H1 (cell line): Measurements from ENCODE around the gene SLC22A23. TPM values are rescaled to one million over a fixed set of nuclear protein-coding genes. Genes with fewer than 3 reads are reported as not detected.

ENCODE experiments used
- CTCF ChIA-PET: fragments of 300-600 bp; sonication (Branson Sonifier 250); formaldehyde crosslinking; loops from one replicate; lab custom pipeline; 2021; ENCODE audit not compliant: partially characterized antibody; lab: Charles Lee
- POLR2A ChIA-PET: fragments of 300-600 bp; sonication (Branson Sonifier 250); formaldehyde crosslinking; loops from one replicate; lab custom pipeline; 2021; ENCODE audit warnings: inconsistent platforms; ENCODE audit not compliant: partially characterized antibody; lab: Charles Lee
- DNase-seq, 2 experiments: peaks; one replicate each; pipeline versions ENCODE4 v3.0.0 to v3.0.0-alpha.2; 2010 to 2022; ENCODE audit warnings: low spot score in 2 of 2, low read depth in 1 of 2, mixed read lengths in 1 of 2
- FAIRE-seq: peaks from 2 replicates; lab custom pipeline; 2011; peaks lifted over from hg19 to GRCh38; lab: Jason Lieb, UNC
- H2AFZ ChIP-seq: 2 replicates; pipeline ENCODE4 v1.8.1; 2012; ENCODE audit warnings: low read length, inconsistent platforms
- H2AK5ac ChIP-seq: 2 replicates; pipeline ENCODE4 v1.6.1; 2013; ENCODE audit warnings: low read depth, low read length
- H2BK120ac ChIP-seq: replicated peaks from 2 replicates; pipeline ENCODE3; 2013; ENCODE audit warnings: low read depth, low read length, inconsistent platforms
- H2BK12ac ChIP-seq: 2 replicates; pipeline ENCODE4 v1.6.1; 2013; ENCODE audit warnings: low read depth, low read length
- H2BK15ac ChIP-seq: 2 replicates; pipeline ENCODE4 v1.6.1; 2013; ENCODE audit warnings: low read length
- H2BK20ac ChIP-seq: 2 replicates; pipeline ENCODE4 v1.6.1; 2013; ENCODE audit warnings: low read length
- H2BK5ac ChIP-seq: 2 replicates; pipeline ENCODE4 v1.6.1; 2013; ENCODE audit warnings: low read depth, low read length
- H3K14ac ChIP-seq: 2 replicates; pipeline ENCODE4 v1.6.1; 2013; ENCODE audit warnings: inconsistent platforms; ENCODE audit not compliant: insufficient read length
- H3K18ac ChIP-seq: 2 replicates; pipeline ENCODE4 v1.6.1; 2013; ENCODE audit warnings: low read length; ENCODE audit errors: extremely low read depth
- H3K23ac ChIP-seq: 2 replicates; pipeline ENCODE4 v1.6.1; 2013; ENCODE audit warnings: inconsistent platforms; ENCODE audit not compliant: insufficient read length
- H3K23me2 ChIP-seq: 2 replicates; pipeline ENCODE4 v1.6.1; 2013; ENCODE audit warnings: low read depth, low read length
- H3K27ac ChIP-seq: 2 replicates; pipeline ENCODE4 v1.6.1; 2011; ENCODE audit warnings: low read depth, low read length, inconsistent platforms
- H3K27me3 ChIP-seq, 4 experiments: replicated peaks in 1 of 4; 1 replicate in 1 of 4; 2 replicates in 3 of 4; pipeline versions ENCODE4 v1.6.1 to v1.8.1; 2011 to 2013; ENCODE audit warnings: low read length in 3 of 4, mild to moderate bottlenecking in 3 of 4, inconsistent platforms in 2 of 4, mixed read lengths in 2 of 4, moderate library complexity in 1 of 4; ENCODE audit not compliant: control insufficient read depth in 3 of 4, insufficient read depth in 3 of 4; ENCODE audit errors: extremely low read depth in 1 of 4
- H3K36me3 ChIP-seq, 4 experiments: 2 replicates each; pipeline versions ENCODE4 v1.6.1 to v1.8.1; 2011 to 2013; ENCODE audit warnings: mild to moderate bottlenecking in 4 of 4, low read length in 3 of 4, moderate library complexity in 2 of 4, control low read depth in 1 of 4, inconsistent platforms in 1 of 4; ENCODE audit not compliant: insufficient read depth in 4 of 4, control insufficient read depth in 2 of 4
- H3K4ac ChIP-seq: replicated peaks from 2 replicates; pipeline ENCODE3; 2013; ENCODE audit warnings: low read length, low read depth, mixed read lengths, inconsistent platforms; ENCODE audit not compliant: insufficient read length
- H3K4me1 ChIP-seq, 4 experiments: replicated peaks in 1 of 4; 1 replicate in 1 of 4; 2 replicates in 3 of 4; pipeline versions ENCODE4 v1.6.1 to v1.8.1; 2011 to 2013; ENCODE audit warnings: low read length in 3 of 4, inconsistent platforms in 2 of 4, mixed read lengths in 1 of 4; ENCODE audit not compliant: insufficient read depth in 4 of 4, control insufficient read depth in 3 of 4
- H3K4me2 ChIP-seq, 2 experiments: 2 replicates each; pipeline versions ENCODE4 v1.6.1 to v1.8.1; 2011 to 2013; ENCODE audit warnings: low read depth in 2 of 2, low read length in 2 of 2, control low read depth in 1 of 2, inconsistent platforms in 1 of 2, mild to moderate bottlenecking in 1 of 2; ENCODE audit not compliant: insufficient read depth in 1 of 2
- H3K4me3 ChIP-seq, 4 experiments: fragments of 200-600, 300-600 bp in 1 of 4; sonication (generic), shearing (Covaris generic), sonication (Bioruptor Twin) in 1 of 4; 2 replicates each; pipeline versions ENCODE4 v1.5.1 to v1.8.1; 2011 to 2016; ENCODE audit warnings: low read length in 4 of 4, low read depth in 3 of 4, control low read depth in 2 of 4, inconsistent platforms in 2 of 4, mild to moderate bottlenecking in 2 of 4, mixed read lengths in 1 of 4, moderate library complexity in 1 of 4; ENCODE audit not compliant: insufficient read depth in 2 of 4; ENCODE audit errors: extremely low read depth in 1 of 4
- H3K56ac ChIP-seq: replicated peaks from 2 replicates; pipeline ENCODE3; 2013; ENCODE audit warnings: low read depth, mild to moderate bottlenecking, mixed read lengths, low read length, inconsistent platforms; ENCODE audit not compliant: insufficient read length
- H3K79me1 ChIP-seq: 2 replicates; pipeline ENCODE4 v1.6.1; 2013; ENCODE audit warnings: low read depth, low read length, control low read depth
- H3K79me2 ChIP-seq, 2 experiments: 2 replicates each; pipeline versions ENCODE4 v1.6.1 to v1.8.1; 2012 to 2013; ENCODE audit warnings: low read length in 2 of 2, mild to moderate bottlenecking in 2 of 2, inconsistent platforms in 1 of 2; ENCODE audit not compliant: insufficient read depth in 2 of 2, control insufficient read depth in 1 of 2
- H3K9ac ChIP-seq, 4 experiments: replicated peaks in 1 of 4; 1 replicate in 1 of 4; 2 replicates in 3 of 4; pipeline versions ENCODE4 v1.6.1 to v1.8.1; 2011 to 2013; ENCODE audit warnings: low read depth in 3 of 4, low read length in 3 of 4, control low read depth in 2 of 4, mild to moderate bottlenecking in 2 of 4, moderate library complexity in 2 of 4, inconsistent platforms in 1 of 4; ENCODE audit errors: extremely low read depth in 1 of 4
- H3K9me3 ChIP-seq, 2 experiments: 2 replicates each; pipeline versions ENCODE4 v1.6.1 to v1.8.1; 2012 to 2013; ENCODE audit warnings: mild to moderate bottlenecking in 2 of 2, moderate library complexity in 2 of 2, control low read depth in 1 of 2, inconsistent platforms in 1 of 2, low read depth in 1 of 2, low read length in 1 of 2, mixed read lengths in 1 of 2; ENCODE audit not compliant: insufficient read depth in 2 of 2
- H4K20me1 ChIP-seq, 2 experiments: replicated peaks in 1 of 2; 2 replicates each; pipeline versions ENCODE3 to v1.8.1; 2011 to 2013; ENCODE audit warnings: inconsistent platforms in 2 of 2, low read length in 2 of 2, mild to moderate bottlenecking in 1 of 2; ENCODE audit not compliant: insufficient read depth in 2 of 2, control insufficient read depth in 1 of 2
- H4K5ac ChIP-seq: 2 replicates; pipeline ENCODE4 v1.6.1; 2013; ENCODE audit warnings: low read length, low read depth, mixed read lengths, inconsistent platforms; ENCODE audit not compliant: insufficient read length
- H4K8ac ChIP-seq: 2 replicates; pipeline ENCODE4 v1.8.0; 2013; ENCODE audit warnings: mild to moderate bottlenecking, moderate library complexity, low read length, inconsistent platforms; ENCODE audit not compliant: insufficient read depth; ENCODE audit errors: extremely low read depth
- H4K91ac ChIP-seq: replicated peaks from 2 replicates; pipeline ENCODE3; 2013; ENCODE audit warnings: low read length, mixed read lengths, inconsistent platforms; ENCODE audit not compliant: insufficient read length
- ASH2L ChIP-seq: fragments of 200-600, 300-600 bp; sonication (generic); IDR thresholded peaks from one replicate; pipeline ENCODE4 v1.7.1; 2017; ENCODE audit warnings: low read length
- CREB1 ChIP-seq: IDR thresholded peaks from 2 replicates; pipeline ENCODE4 v1.6.1; 2012; ENCODE audit warnings: inconsistent platforms
- GTF2F1 ChIP-seq: IDR thresholded peaks from 2 replicates; pipeline ENCODE4 v1.6.1; 2012; ENCODE audit warnings: low read depth, low read length, improper control_type of control experiment, borderline replicate concordance
- RAD21 ChIP-seq, 2 experiments: IDR thresholded peaks in 1 of 2; conservative IDR thresholded peaks in 1 of 2; 2 replicates each; pipeline ENCODE4 v1.6.1; 2011; ENCODE audit warnings: low read depth in 2 of 2, low read length in 2 of 2, improper control_type of control experiment in 1 of 2, inconsistent platforms in 1 of 2, mild to moderate bottlenecking in 1 of 2, moderate library complexity in 1 of 2
- TCF12 ChIP-seq: IDR thresholded peaks from 2 replicates; pipeline ENCODE4 v1.6.1; 2011; ENCODE audit warnings: low read depth, mild to moderate bottlenecking, low read length
- ZNF274 ChIP-seq: IDR thresholded peaks from 2 replicates; pipeline ENCODE4 v1.7.0; 2012; ENCODE audit warnings: low read length, borderline replicate concordance; ENCODE audit errors: extremely low read depth
- WGBS, 2 experiments: shearing (Covaris generic) in 1 of 2; methylation state at CpG; one replicate each; pipeline versions ENCODE4 v1.1.6 to v1.1.7; 2013 to 2015; ENCODE audit warnings: low lambda C conversion rate in 2 of 2, mixed read lengths in 2 of 2, inconsistent platforms in 1 of 2, low coverage in 1 of 2, missing lambda C conversion rate in 1 of 2; ENCODE audit not compliant: insufficient replicate concordance in 2 of 2, insufficient coverage in 1 of 2, insufficient read length in 1 of 2; ENCODE audit errors: extremely low coverage in 1 of 2, missing lambda C conversion rate in 1 of 2; 5-methylcytosine and 5-hydroxymethylcytosine counted together
- polyA plus RNA-seq, 7 experiments: library from polyadenylated mRNA; depleted of rRNA in 3 of 7; stranded (reverse) in 5 of 7; unstranded in 2 of 7; fragments of >200 nt in 5 of 7; fragments of 200-250 nt in 2 of 7; gene quantifications; 1 replicate in 5 of 7; 2 replicates in 1 of 7; 4 replicates in 1 of 7; pipeline versions ENCODE4 v1.2.1 to v1.2.3, GENCODE V29; 2011 to 2013; ENCODE audit warnings: missing spikeins in 2 of 7, mixed read lengths in 2 of 7
- total RNA-seq: library from RNA; stranded (reverse); fragmentation: NEBNext Ultra II Directional; extraction: Animal tissue kit (Norgen Biotek cat#: 25700); gene quantifications from 2 replicates; pipeline ENCODE4 v1.2.1, GENCODE V29; 2021

SLC22A23 gene
- total and polyA plus RNA-seq, 2 of the 8 experiments (the other 6 are each of a cell fraction or from before 2014, with no cell fraction given) = 9.9 to 38.4 TPM

DNA sequence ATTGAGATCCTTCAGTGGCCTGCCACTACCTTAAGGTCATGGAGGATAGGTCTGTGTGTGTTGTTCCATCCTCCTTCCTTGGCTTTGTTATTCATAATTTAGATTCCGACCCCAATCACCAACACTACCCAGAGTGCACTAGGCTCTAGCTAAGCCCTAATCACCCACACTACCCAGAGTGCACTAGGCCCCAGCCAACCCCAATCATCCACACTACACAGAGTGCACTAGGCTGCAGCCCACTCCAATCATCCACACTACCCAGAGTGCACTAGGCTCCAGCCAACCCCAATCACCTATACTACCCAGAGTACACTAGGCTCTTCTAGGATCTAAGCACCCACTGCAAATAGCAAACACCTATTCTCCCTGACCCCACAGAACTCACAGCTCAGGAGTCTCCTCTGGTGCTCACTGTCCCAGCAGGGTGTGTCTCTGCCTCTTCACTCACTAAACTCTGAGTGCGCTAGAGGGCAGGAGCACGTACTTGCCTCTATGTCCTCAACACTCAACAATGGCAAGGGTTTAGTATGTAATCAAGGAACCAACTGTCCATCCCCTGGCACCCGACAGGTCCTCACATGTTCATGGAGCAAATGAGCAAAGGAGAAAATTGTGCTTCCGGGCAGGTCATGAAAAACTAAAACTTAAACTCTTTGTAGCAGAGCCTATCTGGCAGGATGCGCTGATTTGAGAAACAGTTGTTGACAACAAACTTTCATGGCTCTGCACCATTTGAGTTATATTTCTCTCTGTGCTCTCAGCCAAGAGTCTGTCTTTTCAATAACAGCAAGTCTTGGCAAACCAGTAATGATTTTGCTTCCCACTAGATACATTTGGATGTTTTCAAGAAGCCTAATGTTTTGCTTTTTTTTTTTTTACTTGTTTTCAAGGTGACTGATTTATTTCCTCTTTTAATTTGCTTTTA is 54.3 kb downstream of the SLC22A23 start:
- Histone ChIP-seq H2BK5ac (no peak overlapping the region), H2BK20ac (no peak overlapping the region), H4K20me1 (peaks cover 0 to 2% of the 10 kb centered on the region in 2 experiments), H2AFZ (no peak overlapping the region), H4K91ac (no peak overlapping the region), H2AK5ac (no peak overlapping the region), H3K4ac (no peak overlapping the region), H3K27me3 (no peaks in the 10 kb centered on the region), H3K27ac (no peak overlapping the region), H3K56ac (no peak overlapping the region), H3K36me3 (no peaks in the 10 kb centered on the region), H3K4me3 (no peak overlapping the region), H3K79me1 (peaks cover 7% of the 10 kb centered on the region; the same call in 1 of the 2 replicates), H4K8ac (no peak overlapping the region), H2BK120ac (no peak overlapping the region), H3K18ac (no peak overlapping the region), H3K9me3 (no peaks in the 10 kb centered on the region), H3K4me2 (no peak overlapping the region), H4K5ac (no peak overlapping the region), H3K23ac (no peak overlapping the region), H3K9ac (no peak overlapping the region), H3K79me2 (peaks cover 0 to 30% of the 10 kb centered on the region in 2 experiments; a peak in 2 of 4 replicates), H2BK12ac (no peak overlapping the region), H3K14ac (no peak overlapping the region), H2BK15ac (no peak overlapping the region), H3K23me2 (peaks cover 2% of the 10 kb centered on the region; the same call in 1 of the 2 replicates), H3K4me1 (peaks cover 2 to 9% (median 6%) of the 10 kb centered on the region in 4 experiments; a peak in 6 of 7 replicates)
- FAIRE-seq (no peak), DNase-seq (no peak)
- TF ChIP-seq GTF2F1 (no peak), CREB1 (no peak), ZNF274 (no peak), RAD21 (IDR thresholded peaks at IDR 0.05 in 1 of 2, conservative IDR thresholded peaks at IDR 0.05 in 1 of 2; ENCODE audit: low read depth in 2 of 2, low read length in 2 of 2) (0 out of 4 replicates have a peak, but pooled peaks of 1 of the 2 experiments have one; percentile 10), TCF12 (no peak), ASH2L (no peak)
- CTCF ChIA-PET = interaction anchor here (0.9 to 2.4 kb wide), 9 partner anchors 9 to 325 kb away, joined by 3 to 8 read pairs (median 4); no protein-coding TSS in a partner anchor
- POLR2A ChIA-PET = interaction anchor here (1.1 kb wide), 1 partner anchor 64 kb away, joined by 3 read pairs; no protein-coding TSS in a partner anchor
- 91% methylated on average over 6 of the region's 6 CpGs; no CpG with 5 or more reads in 1 of the 2 experiments for WGBS, 2 experiments
